Measurements from ENCODE around the gene TOMT.

TOMT gene

GRCh38 chr11:72100462-72100861 is 5.3 kb upstream of the TOMT start:
- no peak overlapping the region for H3K4me3 ChIP-seq (ENCODE audit: low read depth, low read length)
- TF ChIP-seq, protein P1, sequence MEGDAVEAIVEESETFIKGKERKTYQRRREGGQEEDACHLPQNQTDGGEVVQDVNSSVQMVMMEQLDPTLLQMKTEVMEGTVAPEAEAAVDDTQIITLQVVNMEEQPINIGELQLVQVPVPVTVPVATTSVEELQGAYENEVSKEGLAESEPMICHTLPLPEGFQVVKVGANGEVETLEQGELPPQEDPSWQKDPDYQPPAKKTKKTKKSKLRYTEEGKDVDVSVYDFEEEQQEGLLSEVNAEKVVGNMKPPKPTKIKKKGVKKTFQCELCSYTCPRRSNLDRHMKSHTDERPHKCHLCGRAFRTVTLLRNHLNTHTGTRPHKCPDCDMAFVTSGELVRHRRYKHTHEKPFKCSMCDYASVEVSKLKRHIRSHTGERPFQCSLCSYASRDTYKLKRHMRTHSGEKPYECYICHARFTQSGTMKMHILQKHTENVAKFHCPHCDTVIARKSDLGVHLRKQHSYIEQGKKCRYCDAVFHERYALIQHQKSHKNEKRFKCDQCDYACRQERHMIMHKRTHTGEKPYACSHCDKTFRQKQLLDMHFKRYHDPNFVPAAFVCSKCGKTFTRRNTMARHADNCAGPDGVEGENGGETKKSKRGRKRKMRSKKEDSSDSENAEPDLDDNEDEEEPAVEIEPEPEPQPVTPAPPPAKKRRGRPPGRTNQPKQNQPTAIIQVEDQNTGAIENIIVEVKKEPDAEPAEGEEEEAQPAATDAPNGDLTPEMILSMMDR (IDR thresholded peaks at IDR 0.05; ENCODE audit: low read depth, low read length, missing control alignments) = no peak
- DNase-seq (ENCODE audit: low read depth) = no peak

DNA sequence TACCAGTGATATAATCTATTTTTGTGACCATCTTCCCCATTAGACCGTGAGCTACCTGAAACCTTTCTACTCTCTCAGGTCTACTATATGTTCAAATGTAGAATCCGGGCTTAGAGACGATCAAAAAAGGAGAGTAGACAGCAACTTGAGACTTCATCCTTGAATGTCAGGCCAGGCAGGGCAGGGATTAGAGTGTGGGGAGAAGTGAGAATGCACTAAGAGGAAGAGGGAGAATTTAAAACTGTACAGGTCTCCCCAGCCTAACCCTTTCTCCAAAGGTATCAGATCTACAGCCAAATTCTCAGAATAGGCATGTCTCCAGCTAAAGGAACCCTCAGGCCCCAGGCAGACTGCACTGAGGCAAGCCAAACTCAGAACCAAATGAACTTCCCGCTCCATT is 3.6 kb upstream of the TOMT start:
- TF ChIP-seq, protein P1 (IDR thresholded peaks at IDR 0.05; ENCODE audit: low read depth, low read length, missing control alignments) = no peak
- H3K4me3 ChIP-seq (ENCODE audit: low read depth, low read length) = peak overlapping the region; percentile 95
- DNase-seq (ENCODE audit: low read depth) = no peak

- TF ChIP-seq, protein P1 (IDR thresholded peaks at IDR 0.05; ENCODE audit: low read depth, low read length, missing control alignments) = no peak
- peak overlapping the region; percentile 95 for H3K4me3 ChIP-seq (ENCODE audit: low read depth, low read length)
- no peak for DNase-seq (ENCODE audit: low read depth)
Measured at GRCh38 chr11:72102631-72102945, 3.1 kb upstream of the TOMT start.

GRCh38 chr11:72102946-72103753 is 2.6 kb upstream of the TOMT start, which contains the start of gene LAMTOR1:
Gene LAMTOR1 (minus strand): TSS chr11:72103297. CDS start chr11:72103224, 73 bp downstream.
- TF ChIP-seq, protein P1 (IDR thresholded peaks at IDR 0.05; ENCODE audit: low read depth, low read length, missing control alignments) = peak; percentile 59
- peak within 1 kb of the TSS; percentile 95 for H3K4me3 ChIP-seq (ENCODE audit: low read depth, low read length)
- DNase-seq (ENCODE audit: low read depth) = peak; percentile 97

GRCh38 chr11:72103754-72104167 is 2.0 kb upstream of the TOMT start:
- DNase-seq (ENCODE audit: low read depth) = no peak
- TF ChIP-seq, protein P1 (IDR thresholded peaks at IDR 0.05; ENCODE audit: low read depth, low read length, missing control alignments) = peak; percentile 0
- H3K4me3 ChIP-seq (ENCODE audit: low read depth, low read length) = peak overlapping the region; percentile 9

- H3K4me3 ChIP-seq (ENCODE audit: low read depth, low read length) = peak overlapping the region; percentile 72
- TF ChIP-seq, protein P1 (IDR thresholded peaks at IDR 0.05; ENCODE audit: low read depth, low read length, missing control alignments) = no peak
- no peak for DNase-seq (ENCODE audit: low read depth)
Measured at GRCh38 chr11:72111300-72112142, 5.8 kb downstream of the TOMT start.

All from GM12864 (cell line).